Measurements from ENCODE around the gene PDILT. TPM values are rescaled to one million over a fixed set of nuclear protein-coding genes. Genes with fewer than 3 reads are reported as not detected.

PDILT gene
- total and polyA plus RNA-seq, 4 donors = not detected

- no peak for TF ChIP-seq CTCF (IDR thresholded peaks at IDR 0.05; ENCODE audit: control extremely low read depth, extremely low read depth)
Measured at GRCh38 chr16:20401066-20401465, 3.5 kb downstream of the PDILT start.

GRCh38 chr16:20399185-20399584 lies 5.4 kb downstream of the PDILT start:
- WGBS, 2 donors = 71 to 79% methylated on average over 7 of the region's 7 CpGs
- Histone ChIP-seq H3K4me1 (ENCODE audit: control insufficient read depth in 5 of 5, insufficient read depth in 5 of 5, low read length in 5 of 5) (peaks cover 0 to 5% (median 0%) of the 10 kb centered on the region in 5 donors), H3K27ac (ENCODE audit: low read depth in 1 of 2, low read length in 1 of 2) (no peak overlapping the region), H3K9me3 (ENCODE audit: control insufficient read depth in 4 of 4, insufficient read depth in 3 of 4, low read length in 3 of 4) (no peaks in the 10 kb centered on the region), H3K9ac (ENCODE audit: insufficient read depth in 1 of 2, low read length in 2 of 2) (no peak overlapping the region), H3K36me3 (ENCODE audit: control insufficient read depth in 4 of 4, insufficient read depth in 4 of 4, low read length in 4 of 4) (no peaks in the 10 kb centered on the region), H3K4me3 (no peak overlapping the region), H3K27me3 (ENCODE audit: control insufficient read depth in 3 of 3, insufficient read depth in 3 of 3, low read length in 2 of 3) (no peaks in the 10 kb centered on the region)
- no peak for ATAC-seq (ENCODE audit: insufficient read depth, low FRiP score)
- no peak for TF ChIP-seq CTCF (IDR thresholded peaks at IDR 0.05; ENCODE audit: control extremely low read depth, extremely low read depth)
- no peak for DNase-seq

More at GRCh38 chr16:20401066-20401465, 3.5 kb downstream of the PDILT start:
- 46 to 54% methylated on average over 2 of the region's 2 CpGs for WGBS, 2 donors
- no peak overlapping the region for H3K4me3 ChIP-seq
- H3K9me3 ChIP-seq (ENCODE audit: control insufficient read depth in 4 of 4, insufficient read depth in 3 of 4, low read length in 3 of 4) = no peaks in the 10 kb centered on the region
- no peak for DNase-seq
- H3K4me1 ChIP-seq (ENCODE audit: control insufficient read depth in 5 of 5, insufficient read depth in 5 of 5, low read length in 5 of 5) = no peaks in the 10 kb centered on the region
- H3K36me3 ChIP-seq (ENCODE audit: control insufficient read depth in 4 of 4, insufficient read depth in 4 of 4, low read length in 4 of 4) = no peaks in the 10 kb centered on the region
- ATAC-seq (ENCODE audit: insufficient read depth, low FRiP score) = no peak
- no peak overlapping the region for H3K9ac ChIP-seq (ENCODE audit: insufficient read depth in 1 of 2, low read length in 2 of 2)
- H3K27ac ChIP-seq (ENCODE audit: low read depth in 1 of 2, low read length in 1 of 2) = no peak overlapping the region
- no peaks in the 10 kb centered on the region for H3K27me3 ChIP-seq (ENCODE audit: control insufficient read depth in 3 of 3, insufficient read depth in 3 of 3, low read length in 2 of 3)

- TF ChIP-seq CTCF (IDR thresholded peaks at IDR 0.05; ENCODE audit: control extremely low read depth, extremely low read depth) = no peak
- ATAC-seq (ENCODE audit: insufficient read depth, low FRiP score) = no peak
Measured at GRCh38 chr16:20398603-20399002, 5.9 kb downstream of the PDILT start.

GRCh38 chr16:20397468-20398074 lies 7.0 kb downstream of the PDILT start:
- no peak overlapping the region for H3K9ac ChIP-seq (ENCODE audit: insufficient read depth in 1 of 2, low read length in 2 of 2)
- H3K27me3 ChIP-seq (ENCODE audit: control insufficient read depth in 3 of 3, insufficient read depth in 3 of 3, low read length in 2 of 3) = no peaks in the 10 kb centered on the region
- 86 to 90% methylated on average over 5 to 7 of the region's 7 CpGs for WGBS, 2 donors
- TF ChIP-seq CTCF (IDR thresholded peaks at IDR 0.05; ENCODE audit: control extremely low read depth, extremely low read depth) = no peak
- H3K4me3 ChIP-seq = no peak overlapping the region
- DNase-seq (no peak), ATAC-seq (ENCODE audit: insufficient read depth, low FRiP score) (no peak)
- H3K9me3 ChIP-seq (ENCODE audit: control insufficient read depth in 4 of 4, insufficient read depth in 3 of 4, low read length in 3 of 4) = no peaks in the 10 kb centered on the region
- no peaks in the 10 kb centered on the region for H3K36me3 ChIP-seq (ENCODE audit: control insufficient read depth in 4 of 4, insufficient read depth in 4 of 4, low read length in 4 of 4)
- peaks cover 0 to 14% (median 0%) of the 10 kb centered on the region in 5 donors for H3K4me1 ChIP-seq (ENCODE audit: control insufficient read depth in 5 of 5, insufficient read depth in 5 of 5, low read length in 5 of 5)
- no peak overlapping the region for H3K27ac ChIP-seq (ENCODE audit: low read depth in 1 of 2, low read length in 1 of 2)

More at GRCh38 chr16:20398603-20399002, 5.9 kb downstream of the PDILT start:
- DNase-seq = no peak
- peaks cover 0 to 11% (median 0%) of the 10 kb centered on the region in 5 donors for H3K4me1 ChIP-seq (ENCODE audit: control insufficient read depth in 5 of 5, insufficient read depth in 5 of 5, low read length in 5 of 5)
- no peak overlapping the region for H3K9ac ChIP-seq (ENCODE audit: insufficient read depth in 1 of 2, low read length in 2 of 2)
- H3K27ac ChIP-seq (ENCODE audit: low read depth in 1 of 2, low read length in 1 of 2) = no peak overlapping the region
- H3K27me3 ChIP-seq (ENCODE audit: control insufficient read depth in 3 of 3, insufficient read depth in 3 of 3, low read length in 2 of 3) = no peaks in the 10 kb centered on the region
- no peak overlapping the region for H3K4me3 ChIP-seq
- no peaks in the 10 kb centered on the region for H3K36me3 ChIP-seq (ENCODE audit: control insufficient read depth in 4 of 4, insufficient read depth in 4 of 4, low read length in 4 of 4)
- 82 to 90% methylated on average over 3 of the region's 3 CpGs for WGBS, 2 donors
- H3K9me3 ChIP-seq (ENCODE audit: control insufficient read depth in 4 of 4, insufficient read depth in 3 of 4, low read length in 3 of 4) = no peaks in the 10 kb centered on the region

All from lung (tissue), 12 donors.